Fibroblast of lung (primary cell): ENCODE data around the gene HSF5.

Source experiments
- EZH2 ChIP-seq: IDR thresholded peaks from 2 replicates; pipeline ENCODE4 v1.5.1; 2012; ENCODE audit warnings: low read length, control low read depth, mild to moderate bottlenecking; ENCODE audit errors: missing control alignments
- TF ChIP-seq, protein P1 (sequence below), 2 donors: IDR thresholded peaks in 1 of 2; conservative IDR thresholded peaks in 1 of 2; 1 replicate in 1 of 2; 2 replicates in 1 of 2; pipeline ENCODE4 v1.5.1; 2011 to 2012; ENCODE audit warnings: low read length in 2 of 2, control low read depth in 1 of 2, inconsistent platforms in 1 of 2, low read depth in 1 of 2, mild to moderate bottlenecking in 1 of 2

DNA sequence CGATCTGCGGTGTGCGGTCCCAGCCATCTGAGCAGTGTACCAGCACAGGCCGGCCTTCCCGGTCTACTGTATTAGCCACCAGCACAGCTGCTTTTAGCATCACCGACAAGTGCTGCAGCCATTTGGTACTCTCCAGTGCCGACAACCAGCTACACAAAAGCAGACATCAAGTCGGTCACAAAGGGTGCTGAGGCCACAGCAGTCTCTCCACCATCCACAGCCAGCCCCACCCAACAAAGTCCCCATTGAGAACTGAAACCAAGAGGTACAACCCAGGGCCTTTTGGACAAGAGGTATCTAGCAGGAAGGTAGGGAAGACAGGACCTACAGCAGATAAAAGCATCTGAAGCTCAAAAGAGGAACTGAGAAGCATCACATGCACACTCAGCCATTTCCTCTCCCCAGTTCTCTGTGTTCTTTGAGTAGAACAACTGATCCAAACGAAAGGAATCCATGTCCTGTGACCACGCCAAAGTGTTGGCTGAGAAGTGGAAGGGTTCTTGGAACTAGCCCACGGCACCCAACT lies 16.7 kb upstream of the HSF5 start:
- TF ChIP-seq, protein P1, sequence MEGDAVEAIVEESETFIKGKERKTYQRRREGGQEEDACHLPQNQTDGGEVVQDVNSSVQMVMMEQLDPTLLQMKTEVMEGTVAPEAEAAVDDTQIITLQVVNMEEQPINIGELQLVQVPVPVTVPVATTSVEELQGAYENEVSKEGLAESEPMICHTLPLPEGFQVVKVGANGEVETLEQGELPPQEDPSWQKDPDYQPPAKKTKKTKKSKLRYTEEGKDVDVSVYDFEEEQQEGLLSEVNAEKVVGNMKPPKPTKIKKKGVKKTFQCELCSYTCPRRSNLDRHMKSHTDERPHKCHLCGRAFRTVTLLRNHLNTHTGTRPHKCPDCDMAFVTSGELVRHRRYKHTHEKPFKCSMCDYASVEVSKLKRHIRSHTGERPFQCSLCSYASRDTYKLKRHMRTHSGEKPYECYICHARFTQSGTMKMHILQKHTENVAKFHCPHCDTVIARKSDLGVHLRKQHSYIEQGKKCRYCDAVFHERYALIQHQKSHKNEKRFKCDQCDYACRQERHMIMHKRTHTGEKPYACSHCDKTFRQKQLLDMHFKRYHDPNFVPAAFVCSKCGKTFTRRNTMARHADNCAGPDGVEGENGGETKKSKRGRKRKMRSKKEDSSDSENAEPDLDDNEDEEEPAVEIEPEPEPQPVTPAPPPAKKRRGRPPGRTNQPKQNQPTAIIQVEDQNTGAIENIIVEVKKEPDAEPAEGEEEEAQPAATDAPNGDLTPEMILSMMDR (conservative IDR thresholded peaks at IDR 0.05 in 1 of 2, IDR thresholded peaks at IDR 0.05 in 1 of 2; ENCODE audit: low read depth in 1 of 2, low read length in 2 of 2), result no peak
- TF ChIP-seq EZH2, result no peak
